GM10847 (cell line): ENCODE results near the gene COA1.

Experiments used
- POLR2A ChIP-seq: IDR thresholded peaks from 2 replicates; pipeline ENCODE4 v1.6.1; 2011; ENCODE audit not compliant: insufficient read length; ENCODE audit errors: extremely low read depth

Gene COA1

GRCh38 chr7:43632746-43633145 lies 96.6 kb downstream of the COA1 start:
- TF ChIP-seq POLR2A: no peak

DNA sequence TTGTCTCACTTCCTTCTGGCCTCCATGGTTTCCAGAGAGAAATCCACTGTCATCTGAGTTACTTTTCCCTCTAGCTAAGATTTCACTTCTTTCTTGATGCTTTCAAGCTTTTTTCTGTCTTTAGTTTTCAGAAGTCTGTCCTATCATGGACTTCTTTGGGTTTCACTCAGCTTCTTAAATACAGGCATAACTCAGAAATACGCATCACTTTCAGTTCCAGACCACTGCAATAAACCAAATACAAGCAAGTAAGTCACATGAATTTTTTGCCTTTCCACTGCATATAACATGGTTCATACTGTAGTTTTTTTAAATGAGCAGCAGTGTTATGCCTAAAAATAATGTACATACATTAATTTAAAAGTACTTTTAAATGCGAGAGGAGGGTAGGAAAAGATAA lies 97.8 kb downstream of the COA1 start:
- TF ChIP-seq POLR2A: no peak

GRCh38 chr7:43630482-43630881 lies 98.8 kb downstream of the COA1 start:
- no peak for TF ChIP-seq POLR2A

- TF ChIP-seq POLR2A: no peak
Observed at GRCh38 chr7:43629857-43630256, 99.5 kb downstream of the COA1 start.

DNA sequence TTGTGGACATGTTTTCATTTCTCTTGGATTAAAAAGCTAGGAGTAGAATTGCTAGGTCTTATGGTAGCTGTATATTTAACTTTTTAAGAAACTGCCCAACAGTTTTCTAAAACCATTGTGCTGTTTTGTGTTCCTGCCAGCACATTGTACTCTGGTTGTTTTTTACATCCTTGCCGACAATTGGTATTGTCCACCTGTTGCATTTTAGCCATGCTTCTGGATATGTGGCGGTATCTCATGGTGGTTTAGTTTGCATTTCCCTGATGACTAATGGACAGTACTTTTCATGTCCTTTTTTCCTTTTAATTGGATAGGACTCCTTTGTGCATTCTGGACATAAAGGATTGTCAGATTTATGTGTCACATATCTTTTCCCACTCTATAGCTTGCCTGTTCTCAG lies 100.9 kb downstream of the COA1 start:
- TF ChIP-seq POLR2A: no peak

DNA sequence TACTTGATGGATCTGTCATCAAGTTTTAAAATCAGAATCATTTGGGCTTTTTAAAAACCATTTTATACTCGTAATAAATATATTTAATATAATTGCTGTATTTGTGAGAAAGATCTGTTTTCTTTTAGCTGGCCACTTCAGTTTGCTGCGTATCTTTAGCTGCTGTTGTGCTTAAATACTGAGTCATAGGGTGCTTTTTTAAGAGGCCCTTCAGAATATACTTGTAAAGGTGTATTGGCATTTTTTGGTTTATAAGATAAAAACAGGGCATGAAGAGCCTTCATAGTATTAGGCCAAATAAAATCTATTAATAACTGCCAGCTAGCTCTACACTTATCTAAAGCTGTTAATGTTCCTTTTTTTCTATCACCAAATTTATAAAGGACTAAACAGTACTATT lies 102.6 kb downstream of the COA1 start:
- no peak for TF ChIP-seq POLR2A

GRCh38 chr7:43625980-43626379 lies 103.3 kb downstream of the COA1 start:
- no peak for TF ChIP-seq POLR2A

DNA sequence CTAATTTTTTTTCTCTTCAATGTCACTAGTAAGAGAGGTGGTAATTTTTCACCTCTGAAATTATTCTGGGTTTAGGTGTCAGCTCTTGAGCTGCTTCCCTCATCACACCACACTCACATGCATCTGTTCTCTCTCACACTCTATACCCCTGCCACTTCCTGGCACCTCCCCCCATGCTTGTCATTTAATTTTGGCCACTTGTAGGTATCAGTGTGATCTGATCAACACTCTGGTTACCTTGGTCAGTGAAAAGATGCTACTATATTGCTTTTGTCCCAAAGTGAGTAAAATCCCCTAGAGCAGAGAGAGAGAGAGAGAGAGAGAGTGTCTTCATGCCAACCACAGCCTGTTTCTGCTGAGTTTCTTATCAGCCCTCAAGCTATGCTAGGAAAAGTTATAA lies 103.9 kb downstream of the COA1 start:
- TF ChIP-seq POLR2A: no peak

GRCh38 chr7:43624156-43624555 lies 105.2 kb downstream of the COA1 start:
- no peak for TF ChIP-seq POLR2A

GRCh38 chr7:43621729-43622448 lies 107.4 kb downstream of the COA1 start:
- no peak for TF ChIP-seq POLR2A

- TF ChIP-seq POLR2A: no peak
Observed at GRCh38 chr7:43619213-43620012, 109.9 kb downstream of the COA1 start.

DNA sequence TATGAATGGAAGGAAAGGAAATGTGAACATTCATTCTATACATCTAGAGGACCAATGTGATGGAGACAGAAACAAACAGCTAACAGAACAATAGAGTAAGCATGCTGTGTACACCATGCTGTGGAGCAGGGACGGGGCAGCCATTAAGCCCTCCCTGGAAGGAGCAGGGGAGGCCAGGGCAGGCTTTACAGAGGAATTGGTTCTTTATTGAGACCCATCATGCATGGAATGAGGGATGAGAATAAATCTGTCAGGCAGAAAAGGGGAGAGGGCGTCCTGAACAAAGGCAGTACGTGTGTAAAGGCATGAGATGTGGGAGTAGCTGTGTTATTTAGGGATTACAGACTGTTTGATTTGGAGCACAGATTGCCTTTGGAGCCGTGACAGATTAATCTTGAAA lies 111.2 kb downstream of the COA1 start:
- no peak for TF ChIP-seq POLR2A

DNA sequence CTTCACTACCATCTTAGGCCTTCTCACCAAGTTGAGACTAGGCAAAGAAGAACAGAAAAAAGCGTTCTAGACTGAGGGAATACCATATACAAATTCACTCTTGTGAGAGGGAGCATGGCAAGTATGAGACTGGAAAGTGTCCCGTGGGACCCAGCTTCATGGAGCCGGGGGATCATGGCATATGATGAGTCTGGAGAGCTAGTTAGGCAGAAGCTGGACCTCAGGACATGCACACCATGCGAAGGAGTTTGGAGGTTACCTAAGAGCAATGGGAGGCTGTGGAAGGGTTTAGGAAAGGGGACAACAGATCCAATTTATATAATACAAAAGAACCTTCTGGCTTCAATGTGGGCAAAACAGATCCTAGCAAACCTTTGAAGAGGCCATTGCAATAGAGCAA lies 112.3 kb downstream of the COA1 start:
- TF ChIP-seq POLR2A: no peak

- no peak for TF ChIP-seq POLR2A
Observed at GRCh38 chr7:43615558-43616145, 113.7 kb downstream of the COA1 start.

DNA sequence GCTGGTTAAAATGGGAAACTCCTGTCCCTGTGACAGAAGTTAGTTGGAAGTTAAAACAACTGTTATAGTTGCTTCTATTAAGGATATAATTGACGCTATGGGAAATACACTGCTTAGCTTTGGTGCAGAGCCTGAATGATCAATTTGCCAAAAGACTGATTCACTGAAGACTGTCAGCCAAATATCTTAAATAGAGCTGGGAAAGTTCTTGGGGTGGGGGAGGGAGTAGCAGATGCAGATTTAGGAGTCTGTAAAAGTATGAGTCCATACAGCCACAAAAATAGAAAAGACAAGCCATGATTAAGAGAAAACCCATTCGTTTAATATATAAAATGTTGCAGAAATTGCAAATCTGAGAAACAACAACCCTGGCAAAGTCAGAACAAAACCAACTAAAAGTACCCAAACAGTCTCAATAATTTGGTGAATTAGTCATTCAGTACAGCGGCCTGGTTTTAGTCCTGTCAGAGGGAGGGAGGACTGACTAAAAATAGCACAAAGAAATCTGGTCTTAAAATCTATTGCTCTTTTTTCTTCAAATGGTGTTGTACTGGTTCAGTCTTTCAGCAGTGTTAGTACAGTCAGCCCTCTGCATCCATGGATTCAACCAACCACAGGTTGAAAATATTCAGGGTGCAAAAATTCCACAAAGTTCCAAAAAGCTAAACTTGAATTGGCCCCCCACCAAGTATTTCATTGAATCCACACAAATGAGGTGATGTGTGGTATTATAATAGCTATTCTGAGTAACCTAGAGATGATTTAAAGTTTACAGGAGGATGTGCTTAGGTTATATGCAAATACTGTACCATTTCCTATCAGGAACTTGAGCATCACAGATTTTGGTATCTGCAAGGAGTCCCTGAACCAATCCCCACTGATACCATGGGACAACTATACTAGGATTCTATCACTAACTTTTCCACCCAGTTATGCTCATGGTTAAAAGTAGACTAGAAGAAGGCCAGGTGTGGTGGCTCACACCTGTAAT lies 116.4 kb downstream of the COA1 start:
- TF ChIP-seq POLR2A: no peak

- no peak for TF ChIP-seq POLR2A
Observed at GRCh38 chr7:43612128-43612527, 117.2 kb downstream of the COA1 start.

- no peak for TF ChIP-seq POLR2A
Observed at GRCh38 chr7:43609097-43609496, 120.2 kb downstream of the COA1 start.
